ENCODE measurements around the gene EEA1.
A peak's percentile ranks its signal among the peaks of the same experiment; 100 is the strongest.

DNA sequence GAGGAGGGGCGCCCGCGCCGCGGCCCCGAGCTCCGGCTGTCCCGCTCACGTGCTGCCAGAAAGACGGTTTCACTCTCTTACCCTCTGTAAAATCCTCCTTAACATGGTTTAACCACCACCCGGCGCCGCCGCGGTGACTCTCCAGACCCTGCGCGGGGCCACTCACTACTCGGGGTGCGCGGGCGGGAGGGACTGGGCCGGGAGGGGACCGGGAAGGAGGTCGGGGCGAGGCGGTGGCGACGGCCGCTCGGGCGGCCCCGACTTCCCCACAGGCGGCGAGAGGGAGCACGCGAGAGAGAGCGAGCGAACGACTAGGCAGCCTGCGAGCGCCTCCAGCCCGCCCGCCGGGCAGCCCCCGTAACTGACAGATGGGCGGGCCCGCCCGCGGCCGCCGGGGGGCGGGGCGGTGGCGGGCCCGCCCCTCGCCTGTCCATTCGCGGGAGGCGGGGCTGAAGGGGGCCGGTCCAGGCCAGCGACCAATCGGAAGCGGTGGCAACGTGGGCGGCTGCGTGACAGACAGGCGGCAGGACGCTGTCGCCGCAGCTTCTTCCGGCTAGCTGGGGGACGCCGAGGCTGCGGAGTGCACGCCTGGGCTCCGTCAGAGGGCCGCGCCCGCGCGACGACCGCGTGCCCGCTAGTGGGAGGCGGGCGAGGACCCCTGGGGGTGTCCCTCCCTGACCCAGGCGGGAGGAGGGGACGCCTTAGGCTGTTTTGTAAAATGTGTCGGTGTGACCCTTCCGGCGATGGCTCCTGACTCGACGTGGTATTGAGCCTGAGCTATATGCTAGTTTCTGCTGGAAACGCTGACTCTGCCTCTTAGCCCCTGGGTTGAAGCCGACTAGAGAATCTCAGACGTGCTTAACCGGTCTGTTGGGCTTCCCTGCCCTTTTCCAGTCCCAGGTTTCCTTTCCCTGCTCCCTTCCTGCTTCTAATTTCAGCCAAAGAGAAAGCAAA is at the start of gene EEA1:
- TF ChIP-seq, protein P1, sequence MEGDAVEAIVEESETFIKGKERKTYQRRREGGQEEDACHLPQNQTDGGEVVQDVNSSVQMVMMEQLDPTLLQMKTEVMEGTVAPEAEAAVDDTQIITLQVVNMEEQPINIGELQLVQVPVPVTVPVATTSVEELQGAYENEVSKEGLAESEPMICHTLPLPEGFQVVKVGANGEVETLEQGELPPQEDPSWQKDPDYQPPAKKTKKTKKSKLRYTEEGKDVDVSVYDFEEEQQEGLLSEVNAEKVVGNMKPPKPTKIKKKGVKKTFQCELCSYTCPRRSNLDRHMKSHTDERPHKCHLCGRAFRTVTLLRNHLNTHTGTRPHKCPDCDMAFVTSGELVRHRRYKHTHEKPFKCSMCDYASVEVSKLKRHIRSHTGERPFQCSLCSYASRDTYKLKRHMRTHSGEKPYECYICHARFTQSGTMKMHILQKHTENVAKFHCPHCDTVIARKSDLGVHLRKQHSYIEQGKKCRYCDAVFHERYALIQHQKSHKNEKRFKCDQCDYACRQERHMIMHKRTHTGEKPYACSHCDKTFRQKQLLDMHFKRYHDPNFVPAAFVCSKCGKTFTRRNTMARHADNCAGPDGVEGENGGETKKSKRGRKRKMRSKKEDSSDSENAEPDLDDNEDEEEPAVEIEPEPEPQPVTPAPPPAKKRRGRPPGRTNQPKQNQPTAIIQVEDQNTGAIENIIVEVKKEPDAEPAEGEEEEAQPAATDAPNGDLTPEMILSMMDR (IDR thresholded peaks at IDR 0.05): peak in 5 of 6 experiments; percentile 27 to 40 (median 38)
- peak; percentile 94 for TF ChIP-seq POLR2AphosphoS5 (IDR thresholded peaks at IDR 0.05)
